Kidney (tissue), 14 donors: ENCODE data around the gene CDCA3. TPM values are rescaled to one million over a fixed set of nuclear protein-coding genes. Genes with fewer than 3 reads are reported as not detected.

Source experiments
- DNase-seq, 5 donors: peaks; one replicate each; pipeline ENCODE4 v3.0.0-alpha.2; 2013 to 2020
- FAIRE-seq: peaks from 2 replicates; lab custom pipeline; 2012; peaks lifted over from hg19 to GRCh38; lab: Jason Lieb, UNC
- H3K27ac ChIP-seq, 2 donors: one replicate each; pipeline ENCODE4 v1.7.0; 2013; ENCODE audit warnings: low read depth in 2 of 2, low read length in 2 of 2, inconsistent platforms in 1 of 2
- H3K27me3 ChIP-seq: one replicate; pipeline ENCODE4 v1.7.1; 2013; ENCODE audit warnings: low read length, inconsistent platforms; ENCODE audit not compliant: control insufficient read depth, insufficient read depth
- H3K36me3 ChIP-seq, 3 donors: one replicate each; pipeline versions ENCODE4 v1.7.0 to v1.7.1; 2013; ENCODE audit warnings: low read length in 3 of 3, control low read depth in 1 of 3, inconsistent platforms in 1 of 3; ENCODE audit not compliant: insufficient read depth in 3 of 3, control insufficient read depth in 2 of 3
- H3K4me1 ChIP-seq, 3 donors: one replicate each; pipeline versions ENCODE4 v1.7.0 to v1.7.1; 2013; ENCODE audit warnings: low read length in 3 of 3, inconsistent platforms in 1 of 3, low read depth in 1 of 3; ENCODE audit not compliant: control insufficient read depth in 2 of 3, insufficient read depth in 2 of 3
- H3K4me3 ChIP-seq, 3 donors: one replicate each; pipeline versions ENCODE4 v1.7.0 to v1.8.1; 2013; ENCODE audit warnings: low read length in 3 of 3, control low read depth in 1 of 3, inconsistent platforms in 1 of 3
- H3K9ac ChIP-seq, 3 donors: one replicate each; pipeline versions ENCODE4 v1.7.0 to v1.7.1; 2013; ENCODE audit warnings: low read length in 3 of 3, control low read depth in 1 of 3, inconsistent platforms in 1 of 3
- H3K9me3 ChIP-seq, 3 donors: one replicate each; pipeline versions ENCODE4 v1.7.0 to v1.7.1; 2013; ENCODE audit warnings: low read length in 3 of 3, control low read depth in 1 of 3, inconsistent platforms in 1 of 3; ENCODE audit not compliant: control insufficient read depth in 2 of 3, insufficient read depth in 1 of 3
- CTCF ChIP-seq: IDR thresholded peaks from 3 replicates; pipeline ENCODE4 v1.5.1; 2012; ENCODE audit warnings: mild to moderate bottlenecking, moderate library complexity, borderline replicate concordance; ENCODE audit not compliant: insufficient read depth; ENCODE audit errors: extremely low read depth
- intact Hi-C: fragments of 100-400 bp; cut with DNase I; formaldehyde crosslinking; loops from one replicate; pipeline ENCODE4 v1.11.1; 2022
- polyA plus RNA-seq: library from polyadenylated mRNA; stranded (reverse); fragments of 350-450 nt; fragmentation: Illumina TruSeq; extraction: RNeasy Lipid Tissue Mini Kit (QIAGEN cat#74804); gene quantifications from one replicate; pipeline ENCODE4 v1.2.3, GENCODE V29; 2014; ENCODE audit warnings: low read depth, low replicate concordance; ENCODE audit not compliant: insufficient read depth
- total RNA-seq: library from RNA; stranded (reverse); fragmentation: NEBNext Ultra II Directional; extraction: Animal tissue kit (Norgen Biotek cat#: 25700); gene quantifications from one replicate; pipeline ENCODE4 v1.2.1, GENCODE V29; 2021
- donor health status: control.
- donor health status: control.
- donor health status: control.
- donor health status: control.
- donor health status: control.
- donor health status: DM: yes; HTN: yes; CAD: no.
- donor health status: Normal renal cell carcinoma (clear cell type).

Gene CDCA3
- total and polyA plus RNA-seq, 2 donors from 2014 or later: 1.3 to 2.1 TPM

GRCh38 chr12:6813363-6813762, 37.7 kb downstream of the CDCA3 start:
- DNase-seq: no peak
- H3K4me3 ChIP-seq: no peak overlapping the region
- no peak overlapping the region for H3K27ac ChIP-seq
- peaks cover 0 to 2% (median 0%) of the 10 kb centered on the region in 3 donors for H3K9me3 ChIP-seq
- H3K4me1 ChIP-seq: peaks cover 0 to 4% (median 0%) of the 10 kb centered on the region in 3 donors
- TF ChIP-seq CTCF: no peak
- H3K9ac ChIP-seq: no peak overlapping the region
- peaks cover 0 to 3% (median 0%) of the 10 kb centered on the region in 3 donors for H3K36me3 ChIP-seq
- H3K27me3 ChIP-seq: no peaks in the 10 kb centered on the region
- FAIRE-seq: no peak
- intact Hi-C loops: no loop called here

- Histone ChIP-seq H3K9ac (no peak overlapping the region), H3K9me3 (no peaks in the 10 kb centered on the region), H3K4me3 (no peak overlapping the region), H3K27ac (no peak overlapping the region), H3K36me3 (no peaks in the 10 kb centered on the region), H3K27me3 (no peaks in the 10 kb centered on the region), H3K4me1 (no peaks in the 10 kb centered on the region)
- FAIRE-seq: no peak
- intact Hi-C loops: no loop called here
- TF ChIP-seq CTCF: no peak
- DNase-seq: peak in 1 of 5 donors; percentile 9
Measured at GRCh38 chr12:6810758-6811157, 40.3 kb downstream of the CDCA3 start.

GRCh38 chr12:6809056-6809455, 42.0 kb downstream of the CDCA3 start:
- H3K9me3 ChIP-seq: no peaks in the 10 kb centered on the region
- intact Hi-C loops: no loop called here
- H3K4me1 ChIP-seq: no peaks in the 10 kb centered on the region
- no peak for DNase-seq
- no peak overlapping the region for H3K9ac ChIP-seq
- H3K4me3 ChIP-seq: no peak overlapping the region
- FAIRE-seq: no peak
- no peak for TF ChIP-seq CTCF
- no peaks in the 10 kb centered on the region for H3K36me3 ChIP-seq
- H3K27ac ChIP-seq: no peak overlapping the region
- no peaks in the 10 kb centered on the region for H3K27me3 ChIP-seq

- no peak overlapping the region for H3K27ac ChIP-seq
- H3K4me1 ChIP-seq: no peaks in the 10 kb centered on the region
- intact Hi-C loops: no loop called here
- no peak for DNase-seq
- H3K4me3 ChIP-seq: no peak overlapping the region
- no peak overlapping the region for H3K9ac ChIP-seq
- no peak for TF ChIP-seq CTCF
- no peaks in the 10 kb centered on the region for H3K36me3 ChIP-seq
- no peaks in the 10 kb centered on the region for H3K9me3 ChIP-seq
- H3K27me3 ChIP-seq: no peaks in the 10 kb centered on the region
- FAIRE-seq: no peak
Measured at GRCh38 chr12:6807170-6807569, 43.9 kb downstream of the CDCA3 start.
